Inferior parietal cortex (tissue), 1 donor: ENCODE results near the gene PLXNA4.
"Not testable (repeated sequence)": the region's sequence is repeated elsewhere in the genome, so short reads cannot be mapped to it uniquely, and the experiment has no call there.

Experiments used
- DNase-seq: peaks from one replicate; pipeline ENCODE4 v3.0.0-alpha.2; 2016; ENCODE audit errors: extremely low spot score

Gene PLXNA4

DNA sequence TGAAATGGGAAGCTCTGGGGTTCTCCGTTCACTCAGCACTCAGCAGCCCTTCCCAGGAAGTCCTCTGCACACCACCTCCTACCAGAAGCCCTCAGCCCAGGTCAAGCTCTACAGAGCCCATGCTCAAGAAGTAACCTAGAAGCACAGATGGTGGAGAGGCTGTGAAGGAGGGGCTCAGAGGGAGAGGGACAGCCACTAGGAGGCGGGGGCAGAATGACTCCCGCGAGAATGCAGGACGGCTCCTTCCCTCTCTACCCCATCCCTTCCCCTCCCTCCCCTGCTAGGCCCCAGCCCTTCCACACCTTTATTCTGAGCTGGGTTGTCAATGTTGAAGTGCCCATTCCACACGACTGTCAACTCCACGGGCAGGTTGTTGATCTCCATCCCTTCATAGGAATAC lies 373.2 kb downstream of the PLXNA4 start:
- DNase-seq = no peak

DNA sequence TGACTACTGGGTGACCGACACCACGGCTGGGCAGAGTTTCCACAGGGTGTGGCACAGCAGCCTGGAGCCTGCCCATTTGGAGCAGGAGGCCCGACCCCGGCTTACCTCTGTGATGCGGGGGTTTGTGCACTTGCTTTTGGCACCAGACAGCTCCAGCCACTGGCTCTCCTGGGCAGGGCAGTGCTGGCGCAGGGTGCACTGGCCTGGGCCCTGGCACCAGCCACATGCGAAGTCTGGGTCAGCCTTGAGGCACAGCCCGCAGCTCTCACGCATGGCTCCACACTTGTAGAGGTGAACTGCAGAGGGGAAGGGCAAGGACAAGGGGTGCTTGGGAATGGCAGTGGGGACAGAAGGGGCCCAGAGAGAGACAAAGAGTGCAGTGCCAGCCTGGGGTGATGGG lies 373.7 kb downstream of the PLXNA4 start:
- no peak for DNase-seq

DNA sequence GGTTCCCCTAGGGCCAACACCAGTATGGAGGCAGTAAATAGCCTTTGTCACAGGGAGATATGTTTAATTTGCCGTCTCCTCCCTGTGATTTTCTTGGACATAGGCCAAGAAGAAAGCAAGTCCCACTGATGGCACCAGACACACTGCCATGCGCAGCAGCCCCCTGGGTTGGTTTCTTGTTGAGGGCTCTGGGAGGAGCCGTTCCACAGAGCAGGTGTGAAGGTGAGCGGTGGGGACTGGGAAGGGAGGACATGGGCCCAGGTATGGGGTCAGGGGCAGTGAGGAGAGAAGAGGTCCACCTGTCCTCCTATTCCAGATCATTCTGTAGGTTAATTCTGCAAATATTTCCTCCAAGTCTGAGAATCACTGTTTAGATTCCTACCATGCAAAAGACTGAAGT lies 376.1 kb downstream of the PLXNA4 start:
- no peak for DNase-seq

DNA sequence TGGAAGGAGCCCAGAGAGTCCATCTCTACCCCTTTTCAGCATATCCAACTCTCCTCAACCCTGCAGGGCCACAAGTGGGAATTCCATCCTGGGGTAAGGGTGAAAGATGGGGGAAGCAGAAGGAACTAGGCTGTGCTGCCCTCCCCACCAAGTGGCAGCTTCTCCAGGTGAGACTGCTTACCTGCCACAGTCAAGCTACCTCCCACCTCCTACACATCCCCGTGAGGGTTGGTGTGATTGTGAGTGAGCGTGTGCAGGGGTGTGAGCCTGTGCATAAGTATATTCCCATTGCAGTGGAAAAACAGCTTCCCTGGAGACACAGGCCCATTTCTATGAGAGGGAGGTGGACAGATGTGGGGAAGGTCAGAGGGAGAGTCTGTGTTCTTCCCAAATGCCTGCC lies 376.6 kb downstream of the PLXNA4 start:
- no peak for DNase-seq

DNA sequence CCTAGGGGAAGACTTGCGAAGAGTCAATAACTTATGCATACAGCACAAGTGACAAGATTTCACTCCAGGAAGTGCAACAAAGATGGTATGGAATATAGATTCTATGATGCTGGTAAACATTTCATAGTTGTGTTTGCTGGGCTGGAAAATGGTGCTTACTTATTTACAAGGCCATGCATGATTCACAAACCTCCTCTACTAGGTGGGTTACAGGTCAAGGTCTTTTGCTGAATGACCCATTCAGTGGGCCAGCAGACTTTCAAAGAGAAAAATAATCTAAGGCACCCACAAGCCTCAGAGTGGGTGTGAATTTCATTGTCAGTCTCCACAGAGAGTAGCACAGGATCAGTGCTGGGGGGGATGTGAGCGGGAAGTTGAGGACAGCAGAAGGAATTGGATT lies 378.5 kb downstream of the PLXNA4 start:
- no peak for DNase-seq

DNA sequence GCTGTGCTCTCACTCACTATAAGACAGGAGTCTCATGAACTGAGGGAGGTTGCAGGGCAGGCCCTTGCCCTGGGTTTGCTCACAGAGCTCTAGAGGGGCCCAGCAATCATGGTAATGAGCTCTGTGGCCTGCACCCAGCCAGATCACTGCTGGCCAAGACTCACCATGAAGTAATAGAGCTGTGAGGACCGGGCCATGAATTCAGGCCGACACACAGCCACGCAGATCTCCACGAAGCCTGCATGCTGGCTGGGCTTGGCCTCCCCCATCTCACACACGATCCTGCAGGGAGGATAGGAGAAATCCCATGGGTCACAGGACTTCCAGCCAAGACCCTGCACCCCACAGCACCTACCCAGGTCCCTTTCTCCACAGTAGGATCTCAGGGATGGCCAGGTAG lies 382.4 kb downstream of the PLXNA4 start:
- DNase-seq = no peak

DNA sequence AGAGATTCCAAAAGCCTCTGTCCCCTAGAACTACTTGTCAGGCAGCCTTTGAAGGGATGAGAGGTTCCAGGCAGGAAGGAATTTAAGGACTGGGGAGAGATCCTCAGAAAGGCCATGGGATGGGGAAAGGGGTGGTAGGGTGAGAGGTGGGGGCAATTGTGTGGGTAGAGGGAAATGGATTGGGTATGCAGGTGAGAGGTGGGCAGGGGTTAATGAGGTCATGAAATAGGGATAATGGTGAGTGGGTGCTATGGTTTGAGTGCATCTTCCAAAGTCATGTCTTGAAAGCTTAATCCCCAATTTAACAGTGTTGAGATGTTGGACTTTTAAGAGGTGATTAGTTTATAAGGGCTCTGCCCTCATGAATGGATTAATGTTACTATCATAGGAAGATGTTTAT lies 383.5 kb downstream of the PLXNA4 start:
- no peak for DNase-seq

DNA sequence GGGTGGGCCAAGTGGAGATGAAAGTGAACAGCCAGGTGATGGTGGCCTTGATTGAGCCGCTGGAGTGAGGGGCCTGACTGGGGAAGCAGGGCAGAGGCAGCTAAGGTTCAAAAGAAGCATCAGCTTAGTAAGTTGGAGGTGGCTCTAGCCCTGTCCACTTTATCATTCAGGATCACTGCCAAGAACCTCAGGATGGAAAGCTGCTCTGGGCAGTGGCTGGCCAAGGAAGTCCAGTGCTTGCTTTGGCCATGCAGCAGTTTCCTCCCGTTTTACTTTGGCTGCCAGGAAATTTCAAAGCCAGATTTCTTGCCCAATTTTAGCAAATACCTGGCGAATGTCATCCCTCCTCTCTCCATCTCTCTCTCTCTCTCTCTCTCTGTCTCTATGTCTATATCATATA lies 384.9 kb downstream of the PLXNA4 start:
- no peak for DNase-seq

DNA sequence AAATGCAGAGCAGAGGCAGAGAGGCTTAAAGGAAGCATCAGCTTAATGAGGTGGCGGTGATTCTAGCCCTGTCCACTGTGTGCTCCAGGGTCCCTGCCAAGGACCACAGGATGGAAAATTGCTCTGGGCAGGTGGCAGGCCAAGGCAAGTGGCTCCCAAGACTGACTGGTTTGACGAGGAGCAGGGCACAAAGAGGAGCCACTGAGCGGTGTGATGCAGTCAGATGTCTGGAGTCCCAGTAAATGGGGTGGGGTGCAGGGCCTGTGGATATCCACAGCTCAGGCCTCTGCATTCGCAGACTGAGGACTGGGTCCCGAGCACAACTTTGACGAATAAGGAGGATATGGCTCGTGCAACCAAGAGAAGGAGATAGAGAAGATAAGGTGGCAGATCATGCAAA lies 385.6 kb downstream of the PLXNA4 start:
- no peak for DNase-seq

DNA sequence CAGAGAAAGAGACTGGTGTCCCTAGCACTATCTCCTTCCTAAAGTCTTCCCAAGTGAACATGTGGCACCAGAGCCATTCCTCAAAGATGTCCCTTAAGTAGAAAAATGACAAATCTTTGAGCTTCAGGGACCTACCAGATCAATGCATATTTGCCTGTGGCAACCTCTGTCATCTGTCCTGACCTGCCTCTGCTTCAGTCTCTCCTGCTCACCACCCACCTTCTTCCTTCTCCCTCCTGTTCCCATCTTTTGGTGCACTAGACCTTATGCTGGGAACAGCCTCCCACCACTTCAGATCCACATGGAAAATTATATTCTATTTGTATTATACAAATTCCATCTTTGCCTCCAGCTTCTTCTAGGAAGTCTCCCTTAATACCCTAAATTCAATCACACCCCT lies 386.4 kb downstream of the PLXNA4 start:
- DNase-seq = no peak

DNA sequence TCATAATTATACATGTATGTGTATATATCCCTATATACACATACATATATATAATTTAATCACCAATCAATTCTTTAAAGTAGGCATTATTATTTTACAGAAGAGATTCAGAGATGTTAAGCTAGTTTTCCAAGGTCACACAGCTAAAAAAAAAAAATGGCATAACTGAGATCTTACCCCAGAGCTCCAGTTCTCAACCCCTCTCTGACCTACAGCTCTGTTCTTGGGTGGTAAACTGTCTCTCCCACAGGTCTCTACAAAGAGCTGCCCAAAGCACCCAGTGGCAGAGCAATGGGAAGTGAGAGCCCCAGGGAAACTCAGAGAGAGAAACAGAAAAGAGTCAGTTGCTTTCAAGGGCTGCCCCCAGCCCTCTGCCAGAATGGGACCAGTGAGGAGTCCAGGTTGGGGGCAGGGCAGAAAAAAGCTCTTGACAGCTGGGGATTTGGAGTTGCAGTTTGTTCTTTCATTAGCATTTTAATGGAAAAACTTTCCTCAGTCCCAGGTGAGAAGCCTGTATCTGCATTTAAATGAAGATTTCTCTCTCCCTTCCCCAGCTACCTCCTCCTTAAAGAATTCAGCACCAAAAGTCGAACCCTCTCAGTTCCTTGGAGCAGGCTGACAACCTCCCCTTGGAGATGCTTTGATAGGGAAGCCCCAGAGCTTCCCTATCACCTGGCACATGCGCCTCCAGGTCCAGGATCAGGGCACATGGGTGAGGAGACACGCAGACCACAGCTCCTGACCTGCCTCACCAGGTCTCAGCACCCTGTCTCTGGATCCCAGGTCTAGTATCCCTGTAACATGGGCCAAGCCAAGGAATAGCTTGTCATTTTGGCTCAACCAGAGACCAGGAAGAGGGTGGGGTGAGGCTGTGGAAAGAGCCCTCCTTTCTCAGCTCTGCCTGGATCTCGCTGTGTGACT lies 388.1 kb downstream of the PLXNA4 start:
- DNase-seq = no peak

DNA sequence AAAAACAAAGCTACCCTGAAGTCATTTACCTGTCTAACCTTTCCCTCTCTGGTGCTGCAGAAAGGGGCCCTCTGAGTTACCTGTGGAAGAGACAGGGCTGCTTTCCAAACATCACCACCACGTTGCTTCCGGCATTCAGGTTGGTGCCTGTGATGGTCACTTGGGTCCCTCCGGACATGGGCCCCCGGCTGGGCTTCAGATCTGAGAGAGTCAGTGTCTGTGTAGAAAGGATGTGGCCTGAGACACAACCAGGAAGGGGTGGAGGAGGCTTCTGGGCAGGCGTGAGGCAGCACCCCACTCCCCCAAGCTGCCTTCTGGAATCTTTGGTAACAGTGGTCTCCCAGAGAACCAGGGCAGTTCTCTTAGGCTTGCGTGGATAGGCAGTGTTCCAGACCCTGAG lies 388.9 kb downstream of the PLXNA4 start:
- no peak for DNase-seq

DNA sequence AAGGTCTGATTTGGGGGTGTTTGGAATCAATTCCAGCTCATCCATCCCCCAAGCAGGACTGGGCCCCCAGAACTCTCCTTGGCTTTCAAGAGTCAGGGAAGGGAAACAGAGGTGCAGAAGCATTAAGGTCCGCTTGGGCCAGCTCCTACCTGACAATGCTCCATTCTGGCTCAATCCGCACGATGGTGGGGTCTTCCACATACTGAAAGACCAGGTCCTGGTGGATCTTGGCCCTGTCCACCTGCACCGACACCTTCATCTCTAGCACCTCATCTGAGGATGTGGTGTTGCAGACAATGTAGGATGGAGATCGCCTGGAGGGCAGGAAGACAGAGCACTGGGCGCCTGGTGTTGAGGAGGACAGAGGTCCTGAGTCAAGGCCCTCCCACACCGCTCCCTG lies 391.1 kb downstream of the PLXNA4 start:
- DNase-seq = no peak

DNA sequence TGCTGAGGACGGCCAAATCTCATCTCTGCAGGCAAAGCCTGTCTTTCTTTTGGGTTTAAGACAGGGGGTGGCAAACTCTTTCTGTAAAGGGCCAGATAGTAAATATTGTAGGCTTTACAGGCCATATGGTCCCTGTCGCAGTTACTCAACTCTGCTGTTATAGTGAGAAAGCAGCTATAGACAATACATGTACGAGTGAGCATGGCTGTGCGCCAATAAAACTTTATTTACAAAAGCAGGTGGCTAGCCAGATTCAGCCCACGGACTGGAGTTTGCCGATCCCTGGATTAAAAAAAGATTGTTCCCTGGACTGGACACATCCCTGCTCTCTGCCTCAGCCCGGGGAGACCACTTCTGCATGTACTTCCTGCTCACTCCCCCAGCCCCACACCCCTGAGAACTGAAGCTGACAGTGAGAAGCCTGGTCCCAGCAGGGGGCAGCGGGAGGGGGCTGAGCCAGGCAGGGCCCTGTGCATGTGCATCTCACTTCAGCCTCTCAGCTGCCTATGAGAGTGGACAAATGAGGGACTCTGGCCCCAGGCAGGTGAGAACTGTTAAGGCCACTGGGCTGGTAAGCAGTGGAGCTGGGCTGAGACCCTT lies 392.4 kb downstream of the PLXNA4 start:
- DNase-seq = no peak

DNA sequence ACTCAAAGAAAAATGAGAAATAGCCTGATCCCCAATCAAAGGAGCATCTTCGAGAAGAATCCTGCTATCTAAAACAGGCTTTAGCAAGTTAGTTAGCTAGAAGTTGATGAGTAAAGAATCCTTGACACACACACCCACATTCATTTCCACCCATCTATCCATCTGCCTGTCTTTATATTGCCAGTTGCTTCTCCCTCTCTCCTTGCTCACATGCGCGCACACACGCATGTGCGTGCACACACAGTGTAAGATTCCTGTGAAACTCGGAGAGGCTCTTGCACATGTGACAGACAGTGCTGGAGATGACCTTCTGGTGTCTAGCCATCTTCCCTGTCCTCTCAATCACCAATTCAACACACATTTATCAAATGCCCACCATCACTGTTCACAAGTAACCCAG lies 393.3 kb downstream of the PLXNA4 start:
- peak; percentile 15 for DNase-seq

DNA sequence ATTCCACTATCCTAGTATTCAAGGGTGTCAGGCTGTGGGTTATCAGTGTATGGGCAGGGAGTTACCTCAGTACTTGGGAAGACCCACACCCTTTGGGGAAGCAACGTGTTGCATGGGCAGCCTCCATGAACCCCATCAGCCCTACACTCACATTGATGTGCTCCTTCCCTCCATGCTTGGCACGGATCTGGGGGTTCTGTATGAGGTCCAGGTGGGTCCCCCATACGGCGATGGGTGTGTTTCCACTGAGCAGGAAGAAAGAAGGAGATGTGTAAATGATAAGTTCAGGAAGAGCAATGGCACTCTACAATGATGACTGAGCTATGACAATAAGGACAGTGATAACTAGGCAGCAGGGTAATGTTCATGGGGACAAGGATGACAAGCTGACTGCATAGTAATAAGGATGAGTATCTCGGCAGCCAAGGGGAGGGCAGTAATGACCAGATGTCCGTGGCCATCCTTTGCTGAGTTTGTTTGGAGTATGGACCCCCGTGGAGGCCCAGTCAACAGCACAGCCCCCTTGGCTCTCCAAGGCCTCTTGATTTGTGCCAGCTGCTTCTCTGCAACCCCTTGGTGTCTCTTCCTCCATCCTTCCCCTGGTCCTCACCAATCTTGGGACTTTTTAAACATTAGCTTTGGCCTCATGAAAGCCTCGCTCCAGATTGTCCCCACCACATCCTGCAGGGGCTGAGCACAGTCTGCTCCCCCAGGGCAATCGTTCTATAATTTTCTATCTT lies 394.2 kb downstream of the PLXNA4 start:
- no peak for DNase-seq

DNA sequence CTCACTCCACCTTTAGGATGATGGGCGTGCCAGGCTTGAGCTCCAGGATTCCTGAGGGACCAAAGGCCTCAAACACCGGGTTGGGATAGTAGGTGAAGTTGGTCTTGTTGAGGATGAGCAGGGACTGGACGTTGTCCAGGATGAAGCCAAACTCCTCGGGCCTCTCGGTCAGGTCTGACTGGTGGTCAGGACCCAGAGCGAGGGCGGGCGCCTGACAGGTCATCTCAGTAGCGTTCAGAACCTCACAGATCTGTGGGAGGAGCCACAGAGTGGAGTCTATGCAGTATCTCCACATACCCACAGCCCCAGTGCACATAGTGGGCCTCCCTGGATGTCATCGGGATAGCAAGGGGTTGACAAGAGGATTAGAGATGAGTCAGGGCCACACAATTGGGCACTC lies 394.9 kb downstream of the PLXNA4 start:
- DNase-seq = no peak

DNA sequence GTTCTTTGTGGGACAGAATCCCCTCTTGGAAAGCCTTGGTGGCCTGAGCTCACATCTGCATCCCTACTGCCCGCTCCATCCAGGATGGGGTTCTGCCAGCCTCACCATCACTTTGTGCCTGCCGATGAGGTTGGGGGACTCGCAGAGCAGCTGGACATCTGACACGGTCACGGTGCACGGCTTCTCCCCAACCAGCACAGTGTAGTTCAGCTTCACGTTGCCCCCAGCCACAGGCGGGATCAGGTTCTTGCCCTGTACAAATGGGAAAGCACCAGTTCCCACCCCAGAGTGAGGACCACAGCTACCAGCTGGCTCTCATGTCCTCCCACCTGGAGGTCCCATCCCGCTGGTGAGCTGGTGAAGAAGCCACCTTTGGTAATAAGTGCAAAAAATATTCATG lies 395.8 kb downstream of the PLXNA4 start:
- no peak for DNase-seq

DNA sequence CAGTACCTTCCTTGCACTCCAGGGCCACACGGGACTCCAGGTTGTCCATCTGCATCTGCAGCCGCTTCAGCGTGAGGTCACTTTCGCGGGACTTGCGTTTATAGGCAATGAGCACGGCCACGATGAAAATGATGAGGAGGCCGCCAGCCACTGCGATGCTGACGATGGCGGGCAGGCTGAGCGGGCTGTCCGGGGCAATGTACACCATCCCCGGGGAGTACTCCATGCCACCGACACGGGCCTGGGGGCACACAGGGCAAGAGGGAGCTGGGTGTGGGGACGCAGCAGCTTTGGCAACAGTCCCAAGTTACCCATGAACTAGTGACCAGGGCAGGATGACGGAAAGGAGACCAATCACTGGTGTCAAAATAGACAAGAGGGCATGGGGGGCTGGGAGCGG lies 396.6 kb downstream of the PLXNA4 start:
- DNase-seq = no peak

DNA sequence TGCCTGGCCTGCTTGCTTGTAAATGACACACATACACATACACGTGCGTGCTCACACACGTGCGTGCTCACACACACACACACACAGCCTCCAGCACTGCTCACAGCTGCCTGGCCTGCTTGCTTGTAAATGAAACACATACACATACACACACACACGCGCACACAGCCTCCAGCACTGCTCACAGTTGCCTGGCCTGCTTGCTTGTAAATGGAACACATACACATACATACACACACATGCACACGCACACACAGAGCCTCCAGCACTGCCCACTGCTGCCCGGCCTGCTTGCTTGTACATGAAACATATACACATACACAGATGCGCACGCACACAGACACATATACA lies 397.2 kb downstream of the PLXNA4 start:
- no peak for DNase-seq

DNA sequence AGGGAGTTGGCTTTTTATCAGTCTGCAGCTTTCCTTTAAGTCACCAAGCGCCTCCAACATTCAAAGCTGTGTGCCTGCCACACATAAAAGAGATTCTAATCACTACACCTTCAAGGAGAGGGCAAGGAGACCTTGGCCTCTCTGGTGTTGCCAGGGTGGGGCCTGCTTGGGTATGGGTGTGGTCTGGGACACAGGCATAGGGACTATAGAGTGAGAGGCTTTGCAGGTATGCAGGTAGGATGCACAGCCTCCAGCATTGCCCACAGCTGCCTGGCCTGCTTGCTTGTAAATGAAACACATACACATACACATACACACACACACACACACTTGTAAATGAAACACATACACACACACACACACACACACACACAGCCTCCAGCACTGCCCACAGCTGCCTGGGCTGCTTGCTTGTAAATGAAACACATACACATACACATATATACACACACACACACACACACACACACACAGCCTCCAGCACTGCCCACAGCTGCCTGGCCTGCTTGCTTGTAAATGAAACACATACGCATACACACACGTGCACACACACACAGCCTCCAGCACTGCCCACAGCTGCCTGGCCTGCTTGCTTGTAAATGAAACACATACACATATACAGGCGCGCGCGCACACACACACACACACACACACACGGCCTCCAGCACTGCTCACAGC lies 397.7 kb downstream of the PLXNA4 start:
- not testable (repeated sequence) for DNase-seq

DNA sequence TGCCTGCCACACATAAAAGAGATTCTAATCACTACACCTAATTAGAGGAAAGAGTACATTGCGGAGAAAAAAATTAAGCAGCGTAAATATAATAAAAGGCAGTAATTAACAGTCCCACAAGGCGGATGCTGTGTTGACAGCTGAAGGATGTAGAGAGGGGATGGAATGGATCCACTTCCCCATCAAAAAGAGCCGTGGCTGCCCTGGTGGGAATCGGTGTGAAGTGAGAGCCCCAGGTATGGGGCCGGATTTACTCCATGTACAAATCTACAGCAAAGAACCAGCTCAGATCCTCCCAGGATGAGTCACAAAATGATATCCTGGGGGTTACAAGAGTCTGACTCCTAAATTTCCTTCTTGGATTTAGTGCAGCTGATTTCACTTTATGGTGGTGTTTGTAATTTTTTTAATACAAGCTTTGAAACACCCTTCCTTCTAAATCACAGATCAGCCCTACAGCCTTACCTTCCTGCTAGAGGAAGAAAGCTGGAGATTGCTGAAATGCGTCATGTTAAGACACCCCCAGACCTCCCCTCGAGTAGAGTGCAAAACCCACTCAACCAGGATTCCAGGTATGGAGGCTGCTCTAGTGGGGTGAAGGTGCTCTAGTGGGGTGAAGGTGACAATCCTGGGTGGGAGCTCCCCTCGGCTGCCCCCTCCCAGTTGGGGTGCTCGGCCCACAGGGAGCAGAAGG lies 398.4 kb downstream of the PLXNA4 start:
- no peak for DNase-seq
